GM18909 (cell line): ENCODE measurements around the gene LCP2.

Experiments used
- ATAC-seq: cut with Tn5 transposase; IDR thresholded peaks from one replicate; pipeline ENCODE4 v1.9.1; 2021; ENCODE audit warnings: mild to moderate bottlenecking; ENCODE audit not compliant: unreplicated experiment, poor library complexity

LCP2 gene

DNA sequence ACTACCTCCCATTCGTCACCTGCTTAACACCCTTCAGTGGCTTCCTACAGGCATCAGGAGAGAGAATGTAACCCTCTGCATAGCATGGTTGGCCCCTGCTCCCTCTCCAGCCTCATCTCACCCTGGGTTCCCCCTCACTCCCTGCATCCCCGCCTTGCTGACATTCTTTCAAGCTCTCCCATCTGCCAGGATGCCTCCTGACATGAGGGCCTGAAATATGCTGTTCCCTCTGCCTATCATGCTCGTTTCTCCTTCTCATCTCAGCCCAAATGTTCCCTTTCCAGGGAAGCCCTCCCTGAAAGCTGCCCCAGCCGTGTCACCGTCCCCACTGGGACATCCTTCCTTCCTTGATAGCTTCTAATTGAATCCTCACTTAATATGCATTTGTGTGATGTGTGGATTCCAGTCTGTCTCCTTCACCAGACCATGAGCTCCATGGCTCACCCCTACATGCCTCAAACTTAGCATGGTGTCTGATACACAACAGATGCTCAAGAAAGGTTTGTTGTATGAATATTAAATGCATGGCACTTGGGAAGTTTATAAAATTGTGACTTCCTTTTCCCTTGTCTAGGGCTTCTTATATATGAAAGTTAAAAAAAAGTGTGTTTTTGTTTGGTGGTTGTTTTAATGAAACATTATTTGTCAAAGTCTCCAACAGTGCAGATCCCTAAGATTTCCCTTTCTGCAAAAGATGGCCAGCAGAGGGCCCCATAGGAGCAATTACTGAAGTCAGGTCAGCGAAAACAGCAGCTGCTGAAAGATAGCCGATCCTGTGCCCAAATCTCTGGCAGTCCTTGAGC is 72.0 kb downstream of the LCP2 start:
- peak; percentile 65 for ATAC-seq

DNA sequence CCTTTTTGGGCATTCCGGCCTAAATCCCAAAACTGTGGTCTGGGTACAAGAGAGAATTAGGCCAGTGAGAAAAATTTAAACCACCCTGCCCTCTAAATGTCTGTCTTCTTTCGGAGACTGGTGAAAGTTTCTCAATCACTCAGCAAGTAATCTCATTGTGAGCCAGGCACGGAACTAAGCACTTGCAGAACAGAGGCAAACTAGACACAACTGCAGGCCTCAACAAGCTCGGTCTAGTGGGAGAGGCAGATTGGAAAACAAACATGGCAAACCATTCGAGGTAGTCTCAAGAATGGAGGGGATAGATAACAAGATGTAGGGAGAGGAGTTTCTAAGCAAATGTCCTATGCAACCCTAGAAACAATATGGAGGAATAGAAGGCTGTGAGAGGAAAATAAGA is 73.7 kb downstream of the LCP2 start:
- no peak for ATAC-seq

DNA sequence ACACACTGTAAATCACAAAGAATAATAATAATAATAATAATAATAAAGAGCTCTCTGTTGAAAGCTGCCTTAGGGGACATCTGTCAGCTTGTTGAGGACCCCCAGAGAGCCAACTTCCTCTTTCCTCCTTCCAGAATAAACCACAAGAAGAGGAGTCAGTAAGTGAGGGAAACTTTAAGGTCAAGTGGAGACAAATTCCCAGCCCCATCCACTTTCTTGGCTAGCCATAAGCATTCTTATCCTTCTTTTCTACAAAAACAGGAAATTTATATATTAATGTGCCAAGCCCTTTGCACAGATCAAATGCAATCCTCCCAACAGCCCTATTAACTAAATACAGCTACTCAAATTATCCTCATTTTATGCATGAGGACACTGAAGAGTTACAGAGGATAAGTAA is 74.2 kb downstream of the LCP2 start:
- ATAC-seq, result no peak

DNA sequence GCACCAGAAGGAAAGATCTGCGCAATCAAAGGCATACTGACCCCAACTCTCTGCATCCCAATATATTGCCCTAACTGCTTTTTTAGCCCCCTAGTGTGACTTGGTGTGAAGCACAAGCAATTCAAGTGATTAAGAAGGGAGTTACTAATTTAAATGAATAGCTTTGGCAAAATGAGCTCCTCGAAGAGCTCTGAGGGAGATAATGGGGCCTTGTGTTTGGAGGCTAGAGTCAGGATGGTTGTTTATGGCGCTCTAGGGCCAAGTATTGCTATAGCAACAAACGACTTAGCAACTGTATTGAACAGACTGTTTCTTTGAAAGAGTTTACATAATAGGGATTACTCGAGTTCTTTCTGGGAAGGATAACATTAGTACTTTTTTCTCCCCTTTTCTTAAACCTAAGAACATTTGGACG is 76.2 kb downstream of the LCP2 start:
- no peak for ATAC-seq

DNA sequence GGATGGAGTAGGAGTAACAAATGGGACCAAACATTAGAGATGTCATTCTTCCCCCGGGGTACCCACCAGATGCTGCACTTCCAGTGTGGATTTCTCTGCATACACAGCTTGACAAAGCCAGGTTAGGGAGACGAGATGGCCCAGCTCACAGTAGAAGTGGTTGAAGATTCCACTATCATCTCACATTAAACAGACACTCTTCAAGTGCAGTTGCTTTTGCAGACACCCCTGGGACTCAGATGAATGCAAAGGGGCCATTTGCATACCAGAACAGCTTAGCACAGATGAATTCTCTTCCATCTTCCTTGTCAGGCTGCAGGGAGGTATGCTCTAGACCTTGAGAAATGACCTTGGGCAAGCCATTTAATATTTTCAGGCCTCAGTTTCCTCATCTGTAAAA is 77.4 kb downstream of the LCP2 start:
- no peak for ATAC-seq

DNA sequence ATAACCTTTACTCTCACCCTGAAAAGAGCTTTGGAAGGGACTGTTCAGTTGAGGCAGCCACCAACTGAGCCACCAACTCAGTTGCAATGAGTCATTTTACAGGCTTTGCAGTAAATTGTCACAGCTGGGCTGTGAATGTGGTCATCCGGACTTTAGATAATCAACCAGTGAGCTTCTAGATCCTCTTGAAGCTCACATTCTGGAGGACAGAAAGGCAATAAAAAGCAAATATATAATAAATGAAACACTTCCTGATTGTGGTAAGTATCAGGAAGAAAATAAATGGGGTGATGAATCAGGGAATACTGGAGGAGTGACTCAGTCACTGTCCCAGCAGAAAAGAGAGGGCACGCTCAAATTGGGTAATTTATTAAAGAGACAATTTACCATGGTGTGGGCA is 78.0 kb downstream of the LCP2 start:
- ATAC-seq, result no peak

DNA sequence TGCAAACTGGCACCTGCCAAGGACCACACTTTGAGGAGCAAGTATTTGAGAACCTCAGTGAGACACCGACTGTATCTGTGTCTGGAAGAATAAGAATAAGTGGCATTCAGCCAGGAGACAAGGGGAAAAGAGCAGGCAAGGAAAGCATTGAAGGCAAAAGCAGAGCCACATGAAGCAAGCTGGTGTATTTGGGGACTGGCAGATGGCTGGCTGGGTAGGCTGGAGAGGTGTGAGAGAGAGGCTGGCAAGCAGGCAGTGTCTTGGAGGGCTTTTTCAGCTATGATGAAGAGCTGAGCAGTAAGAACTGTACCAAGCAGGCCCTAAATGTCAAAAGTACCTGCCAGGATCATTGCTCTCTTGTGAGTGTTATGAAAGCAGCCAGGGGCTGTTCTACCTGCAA is 78.9 kb downstream of the LCP2 start:
- ATAC-seq, result no peak

DNA sequence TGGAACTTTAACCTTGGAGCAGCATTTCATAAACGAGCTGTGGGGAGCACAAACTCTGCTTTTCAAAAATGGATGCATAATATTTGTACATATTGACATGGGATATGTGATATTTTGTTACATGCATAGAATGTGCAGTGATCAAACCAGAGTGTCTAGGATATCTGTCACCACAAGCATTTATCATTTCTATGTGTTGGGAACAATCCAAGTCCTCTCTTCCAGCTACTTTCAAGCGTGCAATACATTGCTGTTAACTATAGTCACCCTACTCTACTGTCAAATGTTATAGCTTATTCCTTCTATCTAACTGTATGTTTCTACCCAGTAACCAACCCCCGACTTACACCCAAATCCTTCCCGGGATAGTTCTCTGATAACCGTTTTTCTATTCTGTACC is 79.7 kb downstream of the LCP2 start:
- no peak for ATAC-seq

DNA sequence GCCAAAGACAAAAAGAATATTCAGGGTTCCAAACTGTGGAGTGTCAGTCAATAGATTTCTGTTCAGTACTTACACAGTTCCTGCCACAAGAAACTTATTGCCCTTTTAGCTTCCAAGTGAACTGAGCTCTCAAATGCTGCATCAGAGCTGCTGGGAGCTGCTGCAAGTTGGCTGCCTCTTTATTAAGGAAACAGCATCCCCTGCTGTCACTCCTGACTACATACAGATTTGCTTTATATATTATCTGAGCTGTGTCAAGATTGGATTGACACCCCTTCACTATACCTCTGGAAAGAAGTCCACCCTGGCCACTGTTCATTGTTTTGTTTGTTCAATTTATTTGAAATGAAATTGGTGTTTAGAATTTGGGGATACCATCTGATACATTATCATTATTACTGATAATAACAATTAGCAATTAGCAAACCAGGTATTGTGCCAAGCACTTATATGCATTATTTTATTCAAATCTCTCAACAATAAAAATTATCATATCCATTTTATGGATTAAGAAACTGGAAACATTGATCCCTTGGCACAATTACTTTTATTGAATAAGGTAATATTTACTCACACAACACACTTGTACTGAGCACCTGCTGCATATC is 81.2 kb downstream of the LCP2 start:
- ATAC-seq, result no peak

DNA sequence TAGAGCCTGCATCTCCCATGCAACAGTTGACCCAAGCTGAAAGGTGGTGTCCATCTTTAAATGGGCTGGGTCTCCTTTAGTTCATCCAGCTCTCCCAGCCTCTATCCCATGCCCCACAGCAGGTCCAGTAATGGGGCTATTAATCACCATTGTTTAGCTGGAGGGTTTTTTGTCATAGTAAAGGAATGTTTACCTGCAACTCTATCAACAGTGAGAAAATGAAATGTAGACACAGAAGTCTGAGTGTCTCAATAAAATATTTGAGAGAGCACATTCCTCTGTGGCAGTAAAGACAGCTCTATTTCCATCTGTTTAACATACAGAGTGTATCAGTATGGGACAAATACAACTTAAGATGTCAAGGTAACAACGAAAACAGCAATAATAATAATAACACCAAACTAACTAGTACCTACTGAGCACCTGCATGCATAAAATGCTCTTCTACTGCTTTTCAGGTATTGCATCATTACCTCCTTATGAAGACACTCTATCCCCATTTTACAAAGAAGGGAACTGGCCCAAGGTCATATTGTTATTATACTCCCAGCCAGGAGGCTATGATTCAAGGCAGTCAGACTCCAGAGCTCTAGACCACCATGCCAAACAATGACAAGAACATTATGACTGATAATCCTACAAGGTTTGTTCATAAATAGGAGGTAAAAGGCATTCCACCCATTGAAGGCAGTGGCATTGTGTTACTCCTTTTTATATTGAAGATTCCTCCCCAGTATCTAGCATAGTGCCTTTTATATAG is 85.8 kb downstream of the LCP2 start:
- ATAC-seq, result no peak

DNA sequence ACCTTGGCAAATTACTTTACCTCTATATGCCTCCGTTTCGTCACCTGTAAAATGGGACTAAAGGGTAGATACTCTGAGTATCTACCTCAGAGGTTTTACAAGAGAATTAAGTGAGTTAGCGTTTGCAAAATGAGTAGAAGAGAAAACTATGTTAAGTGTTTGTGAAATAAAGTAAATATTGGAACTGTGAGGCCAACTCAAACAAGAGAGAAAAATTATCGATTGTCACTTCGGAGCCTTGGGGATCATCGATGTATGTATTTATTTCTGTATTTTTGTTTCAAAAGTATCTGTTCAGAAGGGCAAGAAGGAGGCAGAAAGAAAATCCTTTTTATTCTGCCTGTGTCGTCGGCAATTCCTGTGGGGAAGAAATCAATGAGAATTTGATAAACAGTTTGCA is 90.6 kb downstream of the LCP2 start:
- ATAC-seq, result no peak

DNA sequence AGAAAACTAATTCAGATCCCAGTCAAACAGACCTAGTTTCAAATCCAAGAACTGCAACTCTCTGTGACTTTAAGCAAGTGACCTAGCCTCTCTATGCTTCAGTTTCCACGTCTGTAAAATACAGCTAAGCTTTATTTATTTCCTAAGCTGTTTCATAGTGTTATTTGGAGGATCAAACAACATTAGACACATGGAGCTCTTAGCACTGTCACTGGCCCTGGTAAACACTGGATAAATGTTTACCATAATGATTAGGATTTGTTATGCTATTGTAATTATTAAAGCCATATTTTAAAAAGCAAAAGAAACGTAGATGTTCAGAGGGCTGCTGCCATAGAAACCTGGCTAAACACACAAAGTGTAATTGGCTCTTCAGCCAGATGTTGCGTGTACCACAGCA is 91.4 kb downstream of the LCP2 start:
- no peak for ATAC-seq

DNA sequence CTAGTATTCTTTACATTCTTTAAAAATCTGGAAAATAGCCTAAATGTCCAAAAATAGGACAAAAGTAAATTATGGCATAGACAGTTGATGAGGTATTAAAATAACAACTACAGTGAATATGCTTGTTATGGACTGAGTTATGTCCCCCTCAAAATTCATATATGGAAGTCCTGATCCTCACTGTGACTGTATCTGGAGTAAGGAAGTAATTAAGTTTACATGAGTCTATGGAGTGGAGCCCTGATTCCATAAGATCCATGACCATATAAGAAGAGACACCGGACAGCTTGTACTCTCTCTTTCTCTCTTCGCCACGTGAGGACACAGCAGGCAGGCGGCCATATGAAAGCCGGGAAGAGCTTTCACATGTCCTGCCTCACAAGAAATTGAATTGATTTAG is 93.4 kb downstream of the LCP2 start:
- ATAC-seq, result no peak

DNA sequence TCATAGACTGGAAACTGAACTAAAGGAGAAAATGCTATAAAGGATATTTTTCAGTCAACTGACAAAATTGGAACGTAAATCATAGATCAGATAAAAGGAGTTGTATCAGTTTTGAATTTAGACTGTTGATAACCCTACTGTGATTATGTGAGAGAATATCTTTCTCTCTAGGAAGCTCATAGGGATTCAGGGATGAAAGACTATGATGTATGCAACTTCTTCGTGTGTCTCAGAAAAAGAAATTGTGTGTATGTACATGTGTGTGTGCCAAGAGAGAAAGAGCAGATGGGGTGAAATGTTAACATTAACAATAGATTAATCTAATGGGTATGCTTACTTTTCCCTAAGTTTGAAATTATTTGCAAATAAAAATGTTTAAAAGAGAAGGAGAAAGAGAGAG is 95.5 kb downstream of the LCP2 start:
- no peak for ATAC-seq

DNA sequence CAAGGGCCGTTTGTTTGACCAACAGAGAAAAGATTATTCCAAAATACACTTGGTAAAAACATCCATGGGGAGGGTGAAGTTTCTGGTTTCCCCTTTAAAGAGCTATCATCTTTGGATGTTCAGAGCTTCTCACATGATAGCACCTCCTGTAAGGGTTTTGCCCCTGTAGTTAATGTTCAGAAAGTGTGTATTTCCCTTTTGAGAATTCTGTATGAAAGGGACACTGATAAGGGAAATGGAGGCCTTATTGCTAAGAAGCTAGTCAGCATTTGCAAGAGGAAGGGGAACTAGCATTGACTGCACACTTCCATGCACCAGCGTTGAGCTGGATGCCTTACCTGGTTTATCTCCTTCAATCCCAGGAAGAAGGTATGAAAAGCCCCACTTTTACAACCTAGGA is 96.3 kb downstream of the LCP2 start:
- no peak for ATAC-seq

DNA sequence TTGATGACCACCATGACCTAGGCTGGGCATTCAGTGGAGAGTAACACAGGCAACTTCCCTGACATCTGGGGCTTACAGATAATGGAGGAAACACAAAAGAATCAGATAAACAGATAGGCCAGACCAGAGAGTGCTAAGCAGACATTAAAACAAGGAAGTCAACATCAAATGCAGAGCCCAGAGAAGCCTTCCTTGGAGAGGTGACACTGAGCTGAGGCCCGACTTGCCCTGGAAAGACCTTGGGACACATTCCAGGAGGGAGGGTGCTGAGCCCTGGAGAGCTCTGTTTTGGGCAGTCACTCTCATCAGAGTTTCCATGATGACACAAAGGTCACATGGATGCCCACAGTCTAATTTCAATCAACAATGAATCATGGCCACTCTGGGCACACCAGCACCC is 96.7 kb downstream of the LCP2 start:
- ATAC-seq, result no peak
